GM12872 (cell line): ENCODE measurements around the gene PNCK.

Source experiments
- TF ChIP-seq, protein P1 (sequence below): IDR thresholded peaks from 3 replicates; pipeline ENCODE4 v1.5.1; 2011; ENCODE audit warnings: low read depth, mild to moderate bottlenecking, low read length, moderate library complexity; ENCODE audit not compliant: insufficient read depth

The PNCK gene

DNA sequence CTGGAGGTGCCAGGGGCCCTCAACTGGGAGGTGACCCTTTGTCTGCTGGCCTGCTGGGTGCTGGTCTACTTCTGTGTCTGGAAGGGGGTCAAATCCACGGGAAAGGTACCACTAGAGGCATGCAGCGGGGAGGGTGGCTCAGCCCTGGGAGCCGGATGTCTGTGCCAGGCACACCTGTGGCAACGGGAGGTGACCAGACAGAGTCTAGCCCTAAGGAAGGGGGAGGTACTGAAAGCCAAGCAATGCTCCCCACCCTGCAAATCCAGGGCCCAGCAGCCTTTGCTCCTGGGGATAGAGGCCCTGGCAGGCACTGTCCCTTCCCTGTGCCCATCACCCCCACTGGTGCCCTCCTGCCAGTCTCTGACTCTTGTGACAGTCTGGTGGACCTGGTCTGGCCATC lies 18.4 kb upstream of the PNCK start:
- TF ChIP-seq, protein P1, sequence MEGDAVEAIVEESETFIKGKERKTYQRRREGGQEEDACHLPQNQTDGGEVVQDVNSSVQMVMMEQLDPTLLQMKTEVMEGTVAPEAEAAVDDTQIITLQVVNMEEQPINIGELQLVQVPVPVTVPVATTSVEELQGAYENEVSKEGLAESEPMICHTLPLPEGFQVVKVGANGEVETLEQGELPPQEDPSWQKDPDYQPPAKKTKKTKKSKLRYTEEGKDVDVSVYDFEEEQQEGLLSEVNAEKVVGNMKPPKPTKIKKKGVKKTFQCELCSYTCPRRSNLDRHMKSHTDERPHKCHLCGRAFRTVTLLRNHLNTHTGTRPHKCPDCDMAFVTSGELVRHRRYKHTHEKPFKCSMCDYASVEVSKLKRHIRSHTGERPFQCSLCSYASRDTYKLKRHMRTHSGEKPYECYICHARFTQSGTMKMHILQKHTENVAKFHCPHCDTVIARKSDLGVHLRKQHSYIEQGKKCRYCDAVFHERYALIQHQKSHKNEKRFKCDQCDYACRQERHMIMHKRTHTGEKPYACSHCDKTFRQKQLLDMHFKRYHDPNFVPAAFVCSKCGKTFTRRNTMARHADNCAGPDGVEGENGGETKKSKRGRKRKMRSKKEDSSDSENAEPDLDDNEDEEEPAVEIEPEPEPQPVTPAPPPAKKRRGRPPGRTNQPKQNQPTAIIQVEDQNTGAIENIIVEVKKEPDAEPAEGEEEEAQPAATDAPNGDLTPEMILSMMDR: no peak

DNA sequence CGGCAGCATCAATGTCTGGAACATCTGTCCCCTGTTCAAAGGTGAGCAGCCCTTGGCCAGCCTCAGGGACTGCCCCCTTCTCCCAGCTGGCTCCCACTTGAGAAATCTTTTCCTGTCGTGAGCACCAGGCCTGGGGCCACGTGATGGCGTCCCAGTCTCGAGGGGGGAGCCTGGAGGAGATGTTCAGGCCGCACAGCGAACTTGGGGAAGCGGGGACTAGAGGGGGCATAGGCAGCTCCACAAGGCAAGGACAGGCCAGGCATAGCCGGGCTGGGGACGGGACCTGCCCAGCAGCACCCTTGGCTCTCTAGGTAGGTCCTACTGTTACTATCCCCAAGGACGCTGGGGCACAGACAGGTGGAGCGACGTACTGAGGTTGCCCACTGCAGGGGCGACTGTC lies 16.9 kb upstream of the PNCK start:
- TF ChIP-seq, protein P1: no peak

DNA sequence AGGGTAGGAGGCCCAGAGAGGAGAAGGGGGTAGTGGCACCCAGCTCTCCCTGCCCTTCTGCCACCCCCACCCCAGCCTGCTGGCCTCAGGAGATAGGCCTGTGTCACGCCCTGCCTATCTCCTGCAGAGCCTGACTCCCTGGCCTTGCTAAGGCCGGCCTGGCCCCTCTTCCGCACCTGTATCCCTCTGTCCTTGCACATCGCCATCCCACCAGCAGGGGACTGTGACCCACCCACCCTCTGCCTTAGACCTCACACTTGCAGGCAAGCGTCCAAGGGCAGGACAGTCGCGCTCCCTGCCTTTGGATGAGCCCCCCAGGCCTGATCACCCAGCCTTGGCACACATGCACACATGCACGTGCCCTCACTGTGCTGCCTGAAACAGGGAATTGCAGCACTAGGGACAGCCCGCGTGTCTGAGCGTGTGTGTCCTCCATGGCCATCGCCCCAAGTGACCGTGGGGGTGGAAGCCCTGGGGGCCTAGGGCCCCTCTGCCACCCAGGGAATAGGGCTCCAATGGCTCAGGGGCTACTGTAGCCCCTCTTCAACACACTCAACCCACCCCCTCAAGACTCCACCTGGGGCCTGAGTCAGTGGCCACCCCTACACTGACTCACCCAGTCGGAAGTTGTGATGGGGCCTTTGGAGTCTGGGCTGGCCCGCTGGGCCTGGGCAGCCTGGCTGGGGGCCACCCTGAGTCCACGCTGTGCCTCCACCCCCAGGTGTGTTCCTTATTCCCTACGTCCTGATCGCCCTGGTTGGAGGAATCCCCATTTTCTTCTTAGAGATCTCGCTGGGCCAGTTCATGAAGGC lies 16.2 kb upstream of the PNCK start:
- TF ChIP-seq, protein P1: no peak

DNA sequence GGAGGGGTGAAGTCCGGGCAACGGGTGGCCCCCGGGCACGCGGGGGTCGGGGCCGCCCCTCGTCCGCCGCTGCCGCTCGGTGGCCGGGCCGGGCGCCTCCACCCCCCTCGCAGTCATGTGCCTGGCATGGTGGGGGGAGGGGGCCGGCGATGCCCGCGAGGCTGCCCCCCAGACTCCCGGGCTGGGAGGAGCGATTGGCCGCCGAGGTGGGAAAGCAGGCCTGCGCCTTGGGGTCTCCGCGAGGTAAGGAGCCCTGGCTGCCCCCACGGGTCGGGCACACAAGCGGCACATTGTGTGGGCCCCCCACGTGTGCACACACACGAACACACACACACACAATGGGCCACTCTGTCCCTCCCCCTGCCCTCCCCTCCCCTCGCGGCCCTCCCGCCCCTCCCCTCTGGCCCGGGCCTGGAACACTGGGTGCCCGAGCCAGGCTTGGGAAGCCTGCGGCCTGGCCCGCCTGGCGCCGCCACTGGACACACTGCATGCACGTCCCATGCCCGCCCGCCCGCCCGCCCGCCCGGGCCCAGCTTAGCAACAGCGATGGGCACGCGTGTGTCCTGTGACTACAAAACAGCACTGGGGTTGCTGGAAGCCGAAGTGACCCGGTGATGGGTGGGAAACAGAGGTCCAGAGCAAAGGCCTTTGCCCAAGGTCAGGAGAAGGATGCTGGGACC lies 15.4 kb upstream of the PNCK start:
- TF ChIP-seq, protein P1: no peak

DNA sequence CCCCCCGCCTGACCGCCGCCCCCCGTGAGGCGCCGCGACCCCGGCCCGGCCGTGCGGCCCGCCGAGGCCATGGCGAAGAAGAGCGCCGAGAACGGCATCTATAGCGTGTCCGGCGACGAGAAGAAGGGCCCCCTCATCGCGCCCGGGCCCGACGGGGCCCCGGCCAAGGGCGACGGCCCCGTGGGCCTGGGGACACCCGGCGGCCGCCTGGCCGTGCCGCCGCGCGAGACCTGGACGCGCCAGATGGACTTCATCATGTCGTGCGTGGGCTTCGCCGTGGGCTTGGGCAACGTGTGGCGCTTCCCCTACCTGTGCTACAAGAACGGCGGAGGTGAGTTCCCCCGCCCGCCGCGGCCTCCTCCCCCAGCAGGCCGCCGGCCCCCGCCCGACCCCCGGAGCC lies 14.9 kb upstream of the PNCK start:
- TF ChIP-seq, protein P1: no peak

DNA sequence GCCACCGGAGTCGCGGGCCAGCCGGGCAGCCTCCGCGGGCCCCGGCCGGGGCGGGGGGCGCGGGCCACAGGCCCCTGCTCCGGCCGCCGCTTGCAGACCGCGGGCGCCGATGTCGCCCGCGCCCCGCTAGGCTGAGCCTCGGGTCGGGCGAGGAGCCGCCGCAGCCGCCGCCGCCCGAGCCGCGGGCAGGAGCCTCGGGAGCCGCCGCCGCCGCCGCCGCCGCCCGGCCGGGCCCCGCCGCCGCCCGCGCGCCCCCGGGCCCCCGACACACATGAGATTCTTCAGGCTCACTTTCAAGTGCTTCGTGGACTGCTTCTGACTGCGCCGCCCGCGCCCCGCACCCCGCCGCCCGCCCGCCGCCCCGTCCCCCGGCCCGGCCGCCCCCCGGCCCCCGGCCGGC lies 14.5 kb upstream of the PNCK start:
- TF ChIP-seq, protein P1: no peak

DNA sequence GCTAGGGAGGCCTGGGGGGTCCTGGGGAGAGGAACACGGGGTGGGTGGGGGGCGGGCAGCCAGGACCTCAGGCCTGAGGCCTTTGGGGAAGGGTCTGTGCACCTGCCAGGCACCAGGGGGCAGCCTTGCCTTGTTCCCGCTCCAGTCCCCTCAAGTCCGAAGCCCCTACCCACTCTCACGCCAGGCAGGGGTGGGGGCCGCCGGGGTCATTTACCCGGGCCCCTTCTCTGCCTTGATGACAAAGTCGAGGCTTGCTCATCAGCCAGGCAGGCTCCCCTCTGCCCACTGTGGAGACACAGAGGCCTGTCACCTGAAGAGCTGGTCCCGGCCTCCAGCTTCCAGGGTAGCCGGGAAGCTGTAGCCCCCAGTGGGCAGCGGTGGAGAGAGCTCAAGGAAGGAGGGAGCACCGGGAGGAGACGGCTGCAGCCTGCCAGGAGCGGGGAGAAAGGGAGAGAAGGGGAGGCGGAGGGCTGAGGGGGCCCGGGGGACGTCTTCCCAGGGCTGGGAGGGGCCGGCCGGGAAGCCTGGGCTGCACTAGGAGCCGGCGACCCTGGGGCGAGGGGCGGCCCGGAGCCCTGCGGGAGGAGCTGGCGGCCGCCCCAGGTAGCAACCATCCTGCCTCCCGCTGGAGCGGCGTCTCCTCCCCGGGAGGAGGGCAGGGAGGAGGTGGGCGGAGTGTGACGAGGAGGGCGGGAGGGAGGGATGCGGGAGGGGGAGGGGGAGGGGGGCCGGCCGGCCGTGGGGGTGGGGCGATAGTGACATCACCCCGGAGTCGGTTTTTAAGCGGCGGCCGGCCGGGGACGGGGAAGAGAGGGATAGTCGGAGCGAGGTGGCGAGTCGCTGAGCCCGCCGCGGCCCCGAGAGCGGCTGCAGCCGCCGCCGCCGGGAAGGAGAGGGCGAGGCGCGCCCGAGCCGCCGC lies 13.8 kb upstream of the PNCK start, which contains the start of gene SLC6A8:
Gene SLC6A8 (plus strand): TSS at position 806 of the 919 bp plus-strand sequence. CDS start 649 bp downstream, outside the sequence.
- TF ChIP-seq, protein P1: peak; percentile 47; the same call in 2 of the 3 replicates
